ENCODE measurements around the gene ALOX12.
"Not testable (repeated sequence)": the region's sequence is repeated elsewhere in the genome, so short reads cannot be mapped to it uniquely, and the experiment has no call there.

The ALOX12 gene, protein sequence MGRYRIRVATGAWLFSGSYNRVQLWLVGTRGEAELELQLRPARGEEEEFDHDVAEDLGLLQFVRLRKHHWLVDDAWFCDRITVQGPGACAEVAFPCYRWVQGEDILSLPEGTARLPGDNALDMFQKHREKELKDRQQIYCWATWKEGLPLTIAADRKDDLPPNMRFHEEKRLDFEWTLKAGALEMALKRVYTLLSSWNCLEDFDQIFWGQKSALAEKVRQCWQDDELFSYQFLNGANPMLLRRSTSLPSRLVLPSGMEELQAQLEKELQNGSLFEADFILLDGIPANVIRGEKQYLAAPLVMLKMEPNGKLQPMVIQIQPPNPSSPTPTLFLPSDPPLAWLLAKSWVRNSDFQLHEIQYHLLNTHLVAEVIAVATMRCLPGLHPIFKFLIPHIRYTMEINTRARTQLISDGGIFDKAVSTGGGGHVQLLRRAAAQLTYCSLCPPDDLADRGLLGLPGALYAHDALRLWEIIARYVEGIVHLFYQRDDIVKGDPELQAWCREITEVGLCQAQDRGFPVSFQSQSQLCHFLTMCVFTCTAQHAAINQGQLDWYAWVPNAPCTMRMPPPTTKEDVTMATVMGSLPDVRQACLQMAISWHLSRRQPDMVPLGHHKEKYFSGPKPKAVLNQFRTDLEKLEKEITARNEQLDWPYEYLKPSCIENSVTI

DNA sequence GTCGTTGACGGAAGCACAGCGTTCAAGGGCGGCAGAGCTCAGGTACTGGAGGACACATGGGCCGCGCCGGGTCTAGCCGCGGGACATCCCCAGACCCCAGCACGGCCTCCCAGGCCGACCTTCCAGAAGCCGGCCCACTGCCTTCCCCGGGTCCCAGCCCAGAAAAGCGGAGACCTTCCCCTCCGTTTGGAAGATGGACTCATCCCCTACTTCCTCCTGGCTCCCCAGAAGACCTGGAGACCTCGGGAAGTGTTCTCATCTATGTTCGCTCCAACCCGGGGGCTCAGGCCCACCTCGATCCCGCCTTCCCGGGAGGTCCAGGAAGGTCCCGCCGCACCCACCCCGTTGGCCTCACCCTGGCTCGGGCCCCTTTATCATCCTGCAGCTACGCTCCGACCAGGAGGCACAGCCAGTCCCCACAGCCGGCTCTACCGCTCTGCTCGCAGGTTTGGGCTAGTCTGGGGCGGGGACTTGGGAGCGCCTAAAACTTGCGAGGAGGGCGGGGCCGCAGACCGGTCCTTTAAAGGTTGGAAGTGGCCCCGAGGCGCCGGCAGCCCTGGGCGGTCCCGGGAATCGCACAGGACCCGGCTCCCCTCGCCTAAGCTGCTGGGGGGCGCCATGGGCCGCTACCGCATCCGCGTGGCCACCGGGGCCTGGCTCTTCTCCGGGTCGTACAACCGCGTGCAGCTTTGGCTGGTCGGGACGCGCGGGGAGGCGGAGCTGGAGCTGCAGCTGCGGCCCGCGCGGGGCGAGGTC is at the start of gene ALOX12:
Gene ALOX12, plus strand, starts transcription at position 550 of the 756 bp plus-strand sequence. Its CDS starts 69 bp downstream, at position 619.
- no peak for DNase-seq

DNA sequence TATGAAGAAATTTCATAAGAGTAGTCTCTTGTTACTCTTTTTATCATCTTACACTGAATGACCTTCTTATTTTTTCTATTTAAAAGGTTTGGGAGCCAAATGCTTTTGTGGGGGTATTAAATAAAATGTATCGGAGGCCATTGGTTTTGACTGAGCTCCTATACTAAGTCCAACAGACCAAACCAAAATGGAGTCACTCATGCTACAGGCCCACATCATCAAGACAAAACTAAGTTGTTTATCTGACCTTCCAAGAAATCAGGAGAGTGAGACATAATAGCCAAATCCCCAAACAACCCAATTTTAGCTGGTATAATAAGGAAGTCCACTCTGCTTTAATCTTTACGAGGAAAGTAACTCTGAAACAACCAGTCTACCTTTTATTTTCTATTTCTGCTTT is 48.1 kb upstream of the ALOX12 start:
- no peak for DNase-seq

DNA sequence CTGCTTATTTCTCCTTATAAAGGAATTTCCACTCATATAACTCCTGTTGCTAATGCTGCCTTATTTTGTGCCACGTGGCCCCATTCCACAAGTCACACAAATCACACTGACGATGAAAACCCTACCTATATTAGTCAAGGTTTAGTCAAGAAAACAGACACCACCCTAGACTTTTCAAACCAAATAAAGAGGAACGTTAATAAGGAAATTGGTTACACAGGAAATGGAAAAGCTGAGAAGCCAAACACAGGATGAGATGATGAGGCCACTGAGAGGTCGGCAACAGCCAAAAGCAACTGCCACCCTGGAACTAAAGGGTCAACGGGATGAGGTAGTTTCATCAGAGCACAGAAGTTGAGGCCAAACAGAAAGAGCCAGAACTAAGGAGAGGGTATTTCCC is 47.3 kb upstream of the ALOX12 start:
- DNase-seq, result no peak

DNA sequence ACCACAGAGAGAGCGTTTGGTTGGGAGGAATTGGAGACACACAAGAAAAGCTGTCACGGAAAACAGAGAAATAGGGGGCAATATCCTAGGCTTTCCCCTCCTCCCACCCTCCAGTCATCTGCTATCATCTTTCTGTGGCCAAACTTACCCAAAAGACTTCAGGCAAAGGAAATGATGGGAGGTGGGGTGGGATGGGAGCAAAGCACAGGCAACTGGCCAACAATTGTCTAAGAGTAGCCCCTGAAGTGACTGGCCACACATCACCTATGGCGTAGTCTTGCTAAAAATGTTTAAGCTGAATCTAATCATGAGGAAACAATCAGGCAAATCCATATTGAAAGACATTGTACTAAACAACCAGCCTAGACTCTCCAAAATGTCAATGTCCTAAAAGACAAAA is 46.9 kb upstream of the ALOX12 start:
- DNase-seq, result no peak

DNA sequence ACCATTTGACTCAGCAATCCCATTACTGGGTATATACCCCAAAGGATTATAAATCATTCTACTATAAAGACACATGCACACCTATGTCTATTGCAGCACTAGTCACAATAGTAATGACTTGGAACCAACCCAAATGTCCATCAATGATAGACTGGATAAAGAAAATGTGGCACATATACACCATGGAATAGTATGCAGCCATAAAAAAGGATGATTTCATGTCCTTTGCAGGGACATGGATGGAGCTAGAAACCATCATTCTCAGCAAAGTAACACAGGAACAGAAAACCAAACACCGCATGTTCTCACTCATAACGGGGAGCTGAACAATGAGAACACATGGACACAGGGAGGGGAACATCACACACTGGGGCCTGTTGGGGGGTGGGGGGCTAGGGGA is 44.9 kb upstream of the ALOX12 start:
- not testable (repeated sequence) for DNase-seq

DNA sequence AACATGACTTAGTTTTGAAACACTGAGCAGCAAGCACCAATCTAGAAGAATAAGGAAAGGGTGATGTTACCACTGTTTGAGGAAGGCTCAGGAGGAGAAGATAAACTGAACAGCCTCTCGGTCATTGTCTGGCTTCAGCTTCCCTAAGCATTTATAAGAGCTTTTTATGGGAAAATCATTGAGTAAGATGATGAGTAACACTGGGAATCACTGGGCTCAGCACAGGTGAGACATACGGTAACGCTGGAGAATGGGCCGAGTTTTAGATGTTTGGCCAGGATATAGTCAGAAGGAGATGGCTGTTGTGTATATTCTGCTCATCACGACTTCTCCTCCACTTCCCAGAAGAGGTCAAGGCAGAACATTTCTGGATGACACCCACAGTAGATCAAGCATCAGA is 42.2 kb upstream of the ALOX12 start:
- no peak for DNase-seq

DNA sequence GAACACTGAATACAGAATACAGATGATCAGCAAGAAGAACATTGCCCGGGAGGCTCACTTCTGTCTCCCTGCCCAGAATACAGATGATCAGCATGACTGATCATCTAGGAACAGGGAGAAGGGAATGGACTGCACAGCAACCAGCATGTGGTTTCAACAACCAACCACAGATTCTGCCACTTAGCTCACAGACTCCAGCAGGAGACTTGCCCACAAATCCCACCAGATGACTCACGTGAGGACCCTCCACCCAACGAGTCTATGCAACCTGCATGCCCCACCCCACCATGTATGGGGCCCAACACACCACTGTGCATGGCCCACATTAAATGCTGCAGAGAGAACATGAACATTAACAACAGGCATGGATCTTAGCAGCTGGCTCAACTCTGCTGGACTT is 36.1 kb upstream of the ALOX12 start:
- no peak for DNase-seq

DNA sequence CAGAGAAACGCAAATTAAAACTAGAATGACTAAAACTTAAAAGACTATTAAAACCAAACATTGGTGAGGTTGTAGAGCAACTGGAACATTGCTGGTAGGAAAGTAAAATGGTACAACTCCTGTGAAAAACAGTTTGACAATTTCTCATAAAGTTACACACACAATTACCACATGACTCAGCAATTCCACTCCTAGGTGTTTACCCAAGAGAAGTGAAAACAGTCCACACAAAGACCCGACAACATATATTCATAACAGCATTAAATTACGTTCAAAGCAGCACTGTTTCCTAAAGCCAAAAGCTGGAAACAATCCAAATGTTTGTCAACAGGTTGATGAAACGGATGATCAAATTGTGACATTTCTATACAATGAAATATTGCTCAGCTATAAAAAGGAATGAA is 26.5 kb upstream of the ALOX12 start:
- no peak for DNase-seq

DNA sequence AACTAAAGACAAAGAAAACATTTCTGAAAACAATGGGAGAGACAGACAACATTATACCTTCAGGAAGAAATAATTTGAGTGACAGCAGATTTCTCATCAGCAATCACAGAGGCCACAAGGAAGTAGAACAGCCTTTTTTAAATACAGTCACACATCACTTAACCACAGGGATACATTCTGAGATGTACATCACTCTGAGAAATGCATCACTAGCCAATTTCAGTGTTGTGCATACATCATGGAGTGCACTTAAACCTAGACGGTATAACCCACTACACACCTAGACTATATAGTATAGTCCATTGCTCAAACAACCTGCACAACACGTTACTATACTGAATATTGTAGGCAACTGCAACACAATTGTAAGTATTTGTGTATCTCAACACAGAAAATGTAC is 24.9 kb upstream of the ALOX12 start:
- no peak for DNase-seq

DNA sequence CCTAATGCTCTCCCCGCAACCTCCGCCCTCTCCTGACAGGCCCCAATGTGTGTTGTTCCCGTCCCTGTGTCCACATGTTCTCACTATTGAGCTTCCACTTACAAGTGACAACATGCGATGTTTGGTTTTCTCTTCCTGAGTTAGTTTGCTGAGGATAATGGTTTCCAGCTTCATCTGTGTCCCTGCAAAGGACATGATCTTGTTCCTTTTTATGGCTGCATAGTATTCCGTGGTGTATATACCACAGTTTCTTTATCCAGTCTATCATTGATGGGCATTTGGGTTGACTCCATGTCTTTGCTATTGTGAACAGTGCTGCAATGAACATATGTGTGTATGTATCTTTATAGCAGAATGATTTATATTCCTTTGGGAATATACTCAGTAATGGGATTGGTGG is 16.4 kb upstream of the ALOX12 start:
- DNase-seq, result not testable (repeated sequence)

DNA sequence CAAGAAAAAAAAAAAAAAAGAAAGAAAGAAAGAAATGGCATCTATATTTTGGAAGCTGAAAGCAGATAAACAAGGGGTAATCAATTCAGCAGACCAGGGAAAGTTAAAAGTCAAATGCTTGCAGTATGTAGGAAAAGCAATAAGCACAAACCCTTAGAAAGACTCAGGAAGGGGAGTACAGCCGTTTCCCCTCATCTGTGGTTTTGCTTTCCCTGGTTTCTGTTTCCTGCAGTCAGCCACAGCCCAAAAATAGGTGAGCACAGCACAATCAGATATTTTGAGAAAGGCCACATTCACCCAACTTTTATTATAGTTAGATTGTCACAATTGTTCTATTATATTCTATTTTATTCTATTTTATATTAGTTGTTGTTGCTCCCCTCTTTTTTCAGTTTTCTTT is 14.4 kb upstream of the ALOX12 start:
- DNase-seq, result no peak

DNA sequence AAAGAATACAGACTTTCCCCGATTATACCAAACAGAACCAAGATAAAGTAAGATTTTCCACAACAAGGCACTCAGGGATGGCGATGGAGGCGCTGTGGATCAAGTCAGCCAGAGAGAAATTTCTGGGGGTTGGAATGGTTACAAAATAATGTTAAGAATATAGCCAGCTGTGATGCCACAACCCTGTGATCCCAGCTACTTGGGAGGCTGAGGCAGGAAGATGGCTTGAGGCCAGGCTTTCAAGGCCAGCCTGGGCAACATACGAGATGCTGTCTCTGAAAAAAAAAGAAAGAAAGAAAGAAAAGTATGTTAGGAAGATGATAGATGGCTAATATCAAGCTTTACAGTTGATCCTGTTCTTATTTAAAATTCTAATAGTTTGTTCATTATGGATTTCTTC is 10.6 kb upstream of the ALOX12 start:
- no peak for DNase-seq

DNA sequence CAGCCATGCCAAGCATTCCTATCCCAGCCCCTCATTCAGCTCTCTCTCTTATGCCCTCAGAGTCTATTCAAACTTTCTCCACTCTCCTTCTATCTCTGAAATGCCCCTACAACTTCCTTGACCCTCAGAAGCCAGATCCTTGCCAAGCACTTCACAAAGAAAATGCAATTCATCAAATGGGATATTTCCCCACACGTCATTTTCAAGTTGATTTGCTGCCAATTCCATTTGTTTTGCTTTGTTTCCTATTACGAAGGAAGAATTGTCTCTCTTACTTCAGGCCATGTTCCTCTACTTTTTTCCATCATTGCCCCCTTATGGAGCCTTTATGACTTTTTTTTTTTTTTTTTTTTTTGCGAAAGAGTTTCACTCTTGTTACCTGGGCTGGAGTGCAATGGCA is 9.2 kb upstream of the ALOX12 start:
- no peak for DNase-seq

DNA sequence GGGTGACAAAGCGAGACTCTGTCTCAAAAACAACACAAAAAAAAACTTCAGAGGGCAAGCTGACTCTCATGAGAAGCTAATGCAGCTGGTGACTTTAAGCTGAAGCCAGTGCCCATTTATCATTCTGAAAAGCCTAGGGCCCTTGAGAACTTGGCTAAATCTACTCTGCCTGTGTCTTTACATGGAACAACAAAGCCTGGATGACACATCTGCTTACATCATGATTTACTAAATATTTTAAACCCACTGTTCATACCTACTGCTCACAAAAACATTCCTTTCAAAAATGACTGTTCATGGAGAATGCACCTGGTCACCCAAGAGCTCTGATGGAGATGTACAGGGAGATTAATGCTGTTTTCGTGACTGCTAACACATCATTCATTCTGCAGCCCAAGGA is 6.1 kb upstream of the ALOX12 start:
- no peak for DNase-seq

DNA sequence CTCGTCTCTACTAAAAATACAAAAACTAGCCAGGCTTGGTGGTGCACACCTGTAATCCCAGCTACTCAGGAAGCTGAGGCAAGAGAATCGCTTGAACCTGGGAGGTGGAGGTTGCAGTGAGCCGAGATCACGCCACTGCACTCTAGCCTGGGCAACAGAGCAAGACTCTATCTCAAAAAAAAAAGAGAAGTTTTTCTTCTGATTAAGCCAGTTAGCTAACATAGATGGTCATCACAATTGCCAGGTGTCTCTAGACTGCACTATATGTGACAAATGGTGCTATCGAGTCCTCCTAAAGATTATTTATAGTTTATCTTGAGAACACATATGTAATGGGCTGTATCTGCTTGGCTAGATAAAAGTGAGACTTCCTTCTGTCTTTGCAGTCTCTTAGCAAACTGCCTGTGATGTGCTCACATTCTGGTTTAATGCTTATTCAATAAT is 2.2 kb upstream of the ALOX12 start:
- not testable (repeated sequence) for DNase-seq

DNA sequence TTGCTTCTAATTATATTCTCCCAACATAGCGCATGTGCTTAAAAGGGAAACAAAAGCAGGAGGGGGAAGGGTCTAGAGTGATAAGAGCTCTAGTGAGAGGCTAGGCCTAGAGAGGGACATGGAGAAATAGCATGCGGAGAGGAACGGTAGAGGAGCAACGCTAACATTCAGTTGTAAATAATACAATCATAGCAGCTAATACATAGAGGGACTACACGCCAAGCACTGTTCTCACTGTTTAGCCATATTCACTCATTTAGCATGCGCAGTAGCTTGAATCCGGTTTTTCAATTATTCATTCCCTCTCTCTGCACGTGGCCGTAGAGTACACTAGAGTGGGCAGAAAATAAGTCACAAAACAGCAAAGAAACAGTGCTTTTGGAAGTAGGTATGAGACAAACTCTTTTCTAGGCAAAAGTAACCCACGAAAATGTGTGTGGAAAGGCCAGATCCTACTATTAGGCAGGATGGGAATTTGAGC is 1.7 kb upstream of the ALOX12 start:
- no peak for DNase-seq

DNA sequence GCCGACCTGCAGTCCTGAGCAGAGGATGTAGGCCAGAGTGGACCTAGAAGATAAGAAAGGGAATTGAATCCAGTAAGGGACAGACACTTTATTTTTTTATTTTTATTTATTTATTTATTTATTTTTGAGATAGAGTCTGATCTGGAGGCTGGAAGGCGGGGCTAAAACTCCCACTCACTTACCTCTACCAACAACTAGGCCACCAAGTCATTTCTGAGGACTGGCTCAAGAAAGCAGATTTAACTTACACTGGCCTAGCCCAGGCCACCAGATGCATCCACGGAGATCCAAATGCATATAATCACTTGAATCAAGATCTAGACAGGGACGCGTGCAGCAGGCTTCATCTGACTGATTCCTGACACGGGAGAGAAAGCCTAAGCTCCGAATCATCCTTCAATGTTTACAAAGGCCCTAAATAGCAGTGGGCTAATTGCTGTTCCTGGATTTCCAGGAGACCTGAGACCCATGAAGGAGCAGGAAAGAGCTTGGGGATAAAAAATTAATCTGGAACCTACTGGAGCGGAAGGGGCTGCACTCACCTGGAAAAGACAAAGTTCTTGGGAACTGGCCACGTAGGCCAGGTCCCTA is 1.1 kb upstream of the ALOX12 start:
- no peak for DNase-seq

DNA sequence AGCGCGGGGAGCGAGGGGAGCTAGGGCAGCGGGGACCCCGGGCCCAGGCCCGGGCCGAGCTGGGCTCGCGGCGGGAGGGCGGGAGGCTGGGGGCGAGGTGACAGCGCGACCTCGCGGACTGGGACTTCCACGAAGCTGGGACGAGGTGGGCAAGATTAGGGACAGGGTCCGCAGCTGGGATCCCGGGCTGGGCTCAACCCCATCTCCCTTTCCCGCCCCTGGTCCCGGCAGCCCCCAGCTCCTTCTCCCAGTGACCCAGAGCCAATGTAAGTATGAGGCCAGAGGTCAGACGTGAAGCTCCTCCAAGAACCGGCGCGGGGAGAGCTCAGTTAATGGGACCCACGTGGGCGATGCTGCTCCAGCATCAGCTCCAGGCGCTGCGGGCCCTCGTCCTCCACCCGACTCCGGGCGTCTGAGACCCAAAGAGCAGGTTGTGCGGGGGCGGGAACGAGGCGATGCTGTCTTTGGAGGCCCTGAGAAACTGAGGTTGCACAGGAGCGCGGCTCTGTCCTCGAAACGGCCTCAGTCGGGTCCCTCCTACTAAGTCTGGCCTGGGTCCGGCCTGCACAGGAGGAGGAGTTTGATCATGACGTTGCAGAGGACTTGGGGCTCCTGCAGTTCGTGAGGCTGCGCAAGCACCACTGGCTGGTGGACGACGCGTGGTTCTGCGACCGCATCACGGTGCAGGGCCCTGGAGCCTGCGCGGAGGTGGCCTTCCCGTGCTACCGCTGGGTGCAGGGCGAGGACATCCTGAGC is 585 bp downstream of the ALOX12 start:
- no peak for DNase-seq

DNA sequence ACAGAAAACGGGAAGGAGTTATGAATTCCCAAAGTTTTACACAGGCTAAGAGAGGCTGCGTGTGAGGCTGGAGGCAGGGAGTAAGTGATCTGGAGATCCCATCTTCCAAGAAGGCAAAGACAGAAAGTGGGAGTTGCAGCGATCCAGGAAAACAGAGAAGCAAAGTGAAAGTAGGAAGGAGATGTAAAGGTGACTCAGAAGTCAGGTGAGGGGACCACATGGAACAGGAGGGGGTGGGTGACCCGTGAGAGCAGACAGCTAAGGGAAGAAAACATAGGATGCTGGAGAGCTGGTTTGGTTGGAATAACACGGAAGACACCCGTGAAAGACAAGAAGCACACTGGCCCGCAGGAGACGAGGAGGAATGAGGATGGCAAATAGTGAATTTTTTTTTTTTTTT is 1.3 kb downstream of the ALOX12 start:
- DNase-seq, result no peak

DNA sequence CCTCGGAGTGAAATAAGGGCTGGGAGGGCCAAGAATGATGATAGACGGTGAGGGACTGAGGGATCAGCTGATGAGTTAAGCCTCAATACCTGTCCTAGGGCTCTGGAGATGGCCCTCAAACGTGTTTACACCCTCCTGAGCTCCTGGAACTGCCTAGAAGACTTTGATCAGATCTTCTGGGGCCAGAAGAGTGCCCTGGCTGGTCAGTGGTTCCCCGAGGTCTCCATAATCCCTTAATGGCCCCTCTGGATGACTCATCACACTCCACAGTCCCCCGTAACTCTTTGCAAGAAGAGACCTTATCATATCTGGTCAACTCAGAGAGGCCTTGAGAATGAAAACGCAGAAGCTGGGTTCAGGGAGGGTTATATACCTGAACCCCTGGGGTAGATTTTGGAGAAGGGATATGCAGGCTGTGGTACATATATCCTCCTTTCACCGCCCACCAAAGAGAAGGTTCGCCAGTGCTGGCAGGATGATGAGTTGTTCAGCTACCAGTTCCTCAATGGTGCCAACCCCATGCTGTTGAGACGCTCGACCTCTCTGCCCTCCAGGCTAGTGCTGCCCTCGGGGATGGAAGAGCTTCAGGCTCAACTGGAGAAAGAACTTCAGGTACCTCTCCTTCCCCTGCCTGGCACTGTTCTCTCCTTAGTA is 3.1 kb downstream of the ALOX12 start:
- DNase-seq, result no peak

DNA sequence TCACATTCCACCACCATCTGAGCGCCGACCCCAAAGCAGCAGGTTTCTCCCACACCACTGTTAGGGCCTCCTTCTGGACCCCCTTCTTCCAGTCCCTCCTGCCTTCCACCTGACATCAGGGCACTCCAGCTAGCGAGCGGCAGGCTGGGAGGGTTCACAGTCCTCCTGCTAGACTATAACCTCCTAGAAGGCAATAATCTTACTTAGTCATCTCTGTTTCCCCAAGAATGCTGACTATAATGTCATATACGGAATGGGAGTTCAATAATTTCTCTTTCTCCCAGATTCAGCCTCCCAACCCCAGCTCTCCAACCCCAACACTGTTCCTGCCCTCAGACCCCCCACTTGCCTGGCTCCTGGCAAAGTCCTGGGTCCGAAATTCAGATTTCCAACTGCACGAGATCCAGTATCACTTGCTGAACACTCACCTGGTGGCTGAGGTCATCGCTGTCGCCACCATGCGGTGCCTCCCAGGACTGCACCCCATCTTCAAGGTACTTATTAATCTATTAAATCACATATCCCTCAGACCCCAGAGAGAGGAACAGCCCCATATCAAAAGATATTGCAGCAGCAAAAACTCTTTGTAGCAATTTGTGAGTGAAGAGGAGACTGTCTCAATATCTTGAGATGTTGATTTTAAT is 5.6 kb downstream of the ALOX12 start:
- DNase-seq, result no peak

Measured in SIG-M5 (cell line).